Endothelial cell of umbilical vein (primary cell): ENCODE results near the gene ACOT11. TPM values are rescaled to one million over a fixed set of nuclear protein-coding genes. Genes with fewer than 3 reads are reported as not detected.

Experiments
- BruUV-seq: library from RNA; stranded (reverse); fragments of 400-500 nt; replicated peaks from 2 replicates; lab custom pipeline; 2021; lab: Mats Ljungman, UMichigan
- CTCF ChIA-PET: fragments of 300-600, 350-600 bp; sonication (Branson Sonifier 250); formaldehyde crosslinking; loops from one replicate; lab custom pipeline; 2021; ENCODE audit warnings: antibody characterized with exemption, inconsistent platforms; lab: Charles Lee
- POLR2A ChIA-PET: fragments of 300-600, 350-600 bp; sonication (Branson Sonifier 250); formaldehyde crosslinking; loops from one replicate; lab custom pipeline; 2021; ENCODE audit warnings: antibody characterized with exemption, inconsistent platforms; lab: Charles Lee
- DNase-seq: peaks from one replicate; pipeline ENCODE4 v3.0.0-alpha.2; 2011; ENCODE audit warnings: low read depth, low spot score
- FAIRE-seq: peaks from 2 replicates; lab custom pipeline; 2011; peaks lifted over from hg19 to GRCh38; lab: Jason Lieb, UNC
- H2AFZ ChIP-seq: 2 replicates; pipeline ENCODE4 v1.6.0; 2012; ENCODE audit warnings: low read depth, low read length, control low read depth, inconsistent platforms
- H3K27ac ChIP-seq: 2 replicates; pipeline ENCODE4 v1.5.1; 2011; ENCODE audit warnings: low read depth, mild to moderate bottlenecking, control low read depth, low read length, moderate library complexity; ENCODE audit not compliant: insufficient read depth
- H3K27me3 ChIP-seq, 2 experiments: 2 replicates each; pipeline versions ENCODE4 v1.6.0 to v1.6.1; 2011; ENCODE audit warnings: low read length in 2 of 2, mixed read lengths in 1 of 2; ENCODE audit not compliant: control insufficient read depth in 2 of 2, insufficient read depth in 2 of 2
- H3K36me3 ChIP-seq, 2 experiments: 2 replicates in 1 of 2; 3 replicates in 1 of 2; pipeline ENCODE4 v1.5.1; 2011; ENCODE audit warnings: low read length in 2 of 2, mild to moderate bottlenecking in 1 of 2, moderate library complexity in 1 of 2; ENCODE audit not compliant: control insufficient read depth in 2 of 2, insufficient read depth in 2 of 2; ENCODE audit errors: extremely low read depth in 1 of 2
- H3K4me1 ChIP-seq: 3 replicates; pipeline ENCODE4 v1.5.1; 2011; ENCODE audit warnings: mild to moderate bottlenecking, low read length; ENCODE audit not compliant: control insufficient read depth, insufficient read depth; ENCODE audit errors: extremely low read depth
- H3K4me2 ChIP-seq: 2 replicates; pipeline ENCODE4 v1.6.1; 2011; ENCODE audit warnings: low read length, control low read depth, mixed read lengths; ENCODE audit not compliant: insufficient read depth
- H3K4me3 ChIP-seq, 3 experiments: fragments of 200-600 bp in 1 of 3; sonication (generic), shearing (Covaris generic) in 1 of 3; replicated peaks in 1 of 3; 2 replicates each; pipeline ENCODE4 v1.5.1; 2011 to 2016; ENCODE audit warnings: control low read depth in 3 of 3, low read length in 3 of 3, mild to moderate bottlenecking in 2 of 3, inconsistent platforms in 1 of 3, low read depth in 1 of 3, moderate library complexity in 1 of 3; ENCODE audit not compliant: insufficient read depth in 1 of 3
- H3K79me2 ChIP-seq: 2 replicates; pipeline ENCODE4 v1.6.0; 2012; ENCODE audit warnings: low read length, inconsistent platforms; ENCODE audit not compliant: control insufficient read depth, insufficient read depth
- H3K9ac ChIP-seq: replicated peaks from 2 replicates; pipeline ENCODE3; 2011; ENCODE audit warnings: low read length, control low read depth; ENCODE audit not compliant: insufficient read depth; ENCODE audit errors: extremely low read depth
- H3K9me1 ChIP-seq: replicated peaks from 3 replicates; pipeline ENCODE4 v1.6.0; 2011; ENCODE audit warnings: mild to moderate bottlenecking, low read length; ENCODE audit not compliant: control insufficient read depth, insufficient read depth; ENCODE audit errors: extremely low read depth
- H3K9me3 ChIP-seq: replicated peaks from 2 replicates; pipeline ENCODE4 v1.5.1; 2012; ENCODE audit warnings: low read length, inconsistent platforms; ENCODE audit not compliant: control insufficient read depth, insufficient read depth
- H4K20me1 ChIP-seq: replicated peaks from 2 replicates; pipeline ENCODE3; 2011; ENCODE audit warnings: mild to moderate bottlenecking, low read length; ENCODE audit not compliant: control insufficient read depth, insufficient read depth; ENCODE audit errors: extremely low read depth
- EZH2 ChIP-seq: IDR thresholded peaks from 2 replicates; pipeline ENCODE4 v1.6.1; 2012; ENCODE audit warnings: borderline replicate concordance, low read depth, mild to moderate bottlenecking, moderate library complexity, low read length, inconsistent platforms; ENCODE audit not compliant: severe bottlenecking
- FOS ChIP-seq: IDR thresholded peaks from 2 replicates; pipeline ENCODE4 v1.6.1; 2011; ENCODE audit warnings: mild to moderate bottlenecking, low read length, moderate library complexity, borderline replicate concordance; ENCODE audit not compliant: insufficient read depth
- GATA2 ChIP-seq: IDR thresholded peaks from 2 replicates; pipeline ENCODE4 v1.7.0; 2011; ENCODE audit warnings: low read depth, mild to moderate bottlenecking, moderate library complexity, mixed read lengths, low read length; ENCODE audit not compliant: insufficient read length, insufficient read depth
- JUN ChIP-seq: IDR thresholded peaks from 2 replicates; pipeline ENCODE4 v1.6.1; 2011; ENCODE audit warnings: borderline replicate concordance, low read depth; ENCODE audit not compliant: insufficient read length, insufficient read depth
- MYC ChIP-seq: IDR thresholded peaks from one replicate; pipeline ENCODE4 v1.6.1; 2011; ENCODE audit warnings: mild to moderate bottlenecking, low read depth, low read length
- POLR2A ChIP-seq: IDR thresholded peaks from 2 replicates; pipeline ENCODE4 v1.6.1; 2012; ENCODE audit warnings: low read depth, mild to moderate bottlenecking, control low read depth, low read length
- POLR2AphosphoS5 ChIP-seq: IDR thresholded peaks from 2 replicates; pipeline ENCODE4 v1.6.1; 2012; ENCODE audit warnings: low read depth, mild to moderate bottlenecking, control low read depth, low read length, moderate library complexity; ENCODE audit not compliant: insufficient read depth
- dilution Hi-C: fragments of 300-500 bp; cut with MboI; formaldehyde crosslinking; loops from one replicate; pipeline ENCODE4 v1.15.0; 2019; ENCODE audit warnings: low sequenced_read_pairs; ENCODE audit not compliant: extremely low pct_ligation_motif_present
- intact Hi-C: fragments of 100-400 bp; cut with micrococcal nuclease; formaldehyde crosslinking; loops from one replicate; pipeline ENCODE4 v1.10.0; 2022
- polyA plus RNA-seq, 4 experiments: library from polyadenylated mRNA; depleted of rRNA in 3 of 4; stranded (reverse) in 3 of 4; unstranded in 1 of 4; fragments of >200 nt; gene quantifications; 2 replicates each; pipeline versions ENCODE4 v1.2.1 to v1.2.3, GENCODE V29; 2011 to 2012; ENCODE audit warnings: missing spikeins in 1 of 4
- total RNA-seq: library from RNA; stranded (reverse); gene quantifications from 2 replicates; pipeline ENCODE4 v1.2.3, GENCODE V29; 2021
- TF ChIP-seq, protein P1 (sequence below), 2 donors: IDR thresholded peaks; 1 replicate in 1 of 2; 2 replicates in 1 of 2; pipeline ENCODE4 v1.5.1; 2011; ENCODE audit warnings: low read length in 2 of 2, mild to moderate bottlenecking in 2 of 2, moderate library complexity in 2 of 2, control low read depth in 1 of 2, inconsistent platforms in 1 of 2, low read depth in 1 of 2; ENCODE audit not compliant: insufficient read depth in 1 of 2; ENCODE audit errors: extremely low read depth in 1 of 2
- TF ChIP-seq, protein P2 (sequence below): IDR thresholded peaks from 2 replicates; pipeline ENCODE4 v1.6.1; 2011; ENCODE audit not compliant: insufficient read depth, insufficient read length

ACOT11 gene
- total and polyA plus RNA-seq, 2 donors (not counting 3 experiments of a cell fraction or from before 2014, with no cell fraction given) = 4.5 to 5.4 TPM

DNA sequence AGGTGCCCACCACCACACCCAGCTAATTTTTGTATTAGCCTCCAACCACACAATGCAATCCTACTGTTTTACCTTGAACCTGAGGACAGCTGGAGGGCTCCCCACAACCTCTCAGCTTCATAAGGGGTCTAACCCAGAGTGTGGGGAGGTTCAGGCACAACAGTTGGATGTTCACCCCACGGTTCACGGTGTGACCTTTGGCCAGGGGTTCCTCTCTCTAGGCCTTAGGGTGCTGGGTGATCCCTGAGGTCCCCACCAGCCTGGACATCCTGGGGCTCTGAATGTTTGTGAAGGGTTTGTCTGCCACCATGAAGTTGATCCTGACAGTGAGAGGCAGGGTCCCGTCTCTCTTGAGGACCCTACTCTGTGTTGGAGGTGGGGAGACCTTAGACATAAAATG is 3.9 kb downstream of the ACOT11 start:
- dilution Hi-C loops = no loop called here
- H3K9me1 ChIP-seq = no peaks in the 10 kb centered on the region
- POLR2A ChIA-PET = no interaction called here

More for the DNA sequence above, 3.9 kb downstream of the ACOT11 start:
- no peaks in the 10 kb centered on the region for H4K20me1 ChIP-seq
- no peaks in the 10 kb centered on the region for H3K27me3 ChIP-seq
- no peaks in the 10 kb centered on the region for H3K79me2 ChIP-seq
- H2AFZ ChIP-seq = no peak overlapping the region
- FAIRE-seq (no peak), DNase-seq (no peak)
- no peak overlapping the region for H3K4me3 ChIP-seq
- H3K36me3 ChIP-seq = no peaks in the 10 kb centered on the region
- no peak overlapping the region for H3K4me2 ChIP-seq
- H3K4me1 ChIP-seq = no peaks in the 10 kb centered on the region
- no peak overlapping the region for H3K27ac ChIP-seq
- no peak overlapping the region for H3K9ac ChIP-seq
- BruUV-seq = no TSS peak
- H3K9me3 ChIP-seq = no peaks in the 10 kb centered on the region
- intact Hi-C loops = no loop called here
- CTCF ChIA-PET = interaction anchor here (1.4 kb wide), 2 partner anchors 14 to 59 kb away, joined by 3 to 5 read pairs; no protein-coding TSS in a partner anchor
- TF ChIP-seq FOS = no peak
- TF ChIP-seq, protein P1, sequence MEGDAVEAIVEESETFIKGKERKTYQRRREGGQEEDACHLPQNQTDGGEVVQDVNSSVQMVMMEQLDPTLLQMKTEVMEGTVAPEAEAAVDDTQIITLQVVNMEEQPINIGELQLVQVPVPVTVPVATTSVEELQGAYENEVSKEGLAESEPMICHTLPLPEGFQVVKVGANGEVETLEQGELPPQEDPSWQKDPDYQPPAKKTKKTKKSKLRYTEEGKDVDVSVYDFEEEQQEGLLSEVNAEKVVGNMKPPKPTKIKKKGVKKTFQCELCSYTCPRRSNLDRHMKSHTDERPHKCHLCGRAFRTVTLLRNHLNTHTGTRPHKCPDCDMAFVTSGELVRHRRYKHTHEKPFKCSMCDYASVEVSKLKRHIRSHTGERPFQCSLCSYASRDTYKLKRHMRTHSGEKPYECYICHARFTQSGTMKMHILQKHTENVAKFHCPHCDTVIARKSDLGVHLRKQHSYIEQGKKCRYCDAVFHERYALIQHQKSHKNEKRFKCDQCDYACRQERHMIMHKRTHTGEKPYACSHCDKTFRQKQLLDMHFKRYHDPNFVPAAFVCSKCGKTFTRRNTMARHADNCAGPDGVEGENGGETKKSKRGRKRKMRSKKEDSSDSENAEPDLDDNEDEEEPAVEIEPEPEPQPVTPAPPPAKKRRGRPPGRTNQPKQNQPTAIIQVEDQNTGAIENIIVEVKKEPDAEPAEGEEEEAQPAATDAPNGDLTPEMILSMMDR (IDR thresholded peaks at IDR 0.05; ENCODE audit: extremely low read depth in 1 of 2, insufficient read depth in 1 of 2, low read depth in 1 of 2, low read length in 2 of 2) = no peak
- TF ChIP-seq MYC = no peak
- TF ChIP-seq GATA2 = no peak
- TF ChIP-seq, protein P2, sequence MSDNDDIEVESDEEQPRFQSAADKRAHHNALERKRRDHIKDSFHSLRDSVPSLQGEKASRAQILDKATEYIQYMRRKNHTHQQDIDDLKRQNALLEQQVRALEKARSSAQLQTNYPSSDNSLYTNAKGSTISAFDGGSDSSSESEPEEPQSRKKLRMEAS = no peak
- TF ChIP-seq POLR2AphosphoS5 = no peak
- no peak for TF ChIP-seq EZH2
- no peak for TF ChIP-seq POLR2A
- TF ChIP-seq JUN = no peak
